Endothelial cell of coronary artery (primary cell): ENCODE data around the gene HSPA14. TPM values are rescaled to one million over a fixed set of nuclear protein-coding genes. Genes with fewer than 3 reads are reported as not detected.

ENCODE experiments used
- total RNA-seq: library from RNA; depleted of rRNA; stranded (reverse); fragments of >200 nt; gene quantifications from 2 replicates; pipeline ENCODE4 v1.2.3, GENCODE V29; 2014

HSPA14 gene
- 10.2 and 15.2 TPM in 2 replicates for total RNA-seq

GRCh38 chr10:14837757-14838581, at the start of gene HSPA14, which contains the start of the genes CDNF and MSANTD7:
Gene HSPA14 (plus strand): TSS chr10:14838306. CDS start chr10:14838403, 97 bp downstream.
Gene CDNF (minus strand): TSS chr10:14838037. CDS start chr10:14837946, 91 bp downstream.
Gene MSANTD7 (plus strand): TSS chr10:14838306. CDS start chr10:14842285, 3,979 bp downstream.

DNA sequence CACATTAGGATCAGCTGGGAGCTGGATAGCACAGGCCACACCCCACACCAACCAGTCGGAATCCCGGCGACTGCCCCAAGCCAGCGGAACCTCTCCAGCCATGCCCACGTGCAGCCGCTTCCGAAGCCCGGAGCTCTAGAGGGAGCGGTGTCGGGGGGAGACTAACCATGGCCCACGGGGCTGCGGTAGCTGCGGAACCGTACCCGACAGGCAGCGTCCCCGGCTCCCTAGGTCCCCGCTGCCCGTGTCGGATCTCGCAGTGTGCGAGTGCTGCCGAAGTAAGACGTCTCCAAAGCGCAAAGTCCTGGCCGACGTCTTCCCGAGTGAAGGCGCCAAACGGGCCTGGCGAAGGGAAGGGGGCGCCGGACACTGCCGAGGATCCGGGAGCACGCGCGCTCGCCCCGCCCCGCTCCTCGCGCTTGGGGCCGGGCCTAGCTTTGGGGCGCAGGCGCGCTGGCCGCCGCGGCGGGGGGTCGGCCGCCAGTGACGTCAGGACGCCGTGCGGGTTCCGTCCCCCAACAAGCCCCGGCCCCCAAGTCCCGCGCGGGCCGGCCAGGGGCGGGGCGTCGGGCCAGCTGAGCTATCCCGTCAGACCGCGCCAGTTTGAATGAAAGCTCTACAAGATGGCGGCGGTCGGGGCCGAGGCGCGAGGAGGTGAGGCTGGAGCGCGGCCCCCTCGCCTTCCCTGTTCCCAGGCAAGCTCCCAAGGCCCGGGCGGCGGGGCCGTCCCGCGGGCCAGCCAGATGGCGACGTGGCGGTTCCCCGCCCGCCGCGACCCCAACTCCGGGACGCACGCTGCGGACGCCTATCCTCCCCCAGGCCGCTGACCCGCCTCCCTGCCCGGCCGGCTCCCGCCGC, 40.4 kb downstream of the HSPA14 start, which contains the start of gene SUV39H2:
SUV39H2 (plus strand) TSS at position 601 of the 858 bp plus-strand sequence; CDS start at position 624, 23 bp downstream.

Other genes with a start within 250 kb of the HSPA14 start
- gene FAM107B, start 63.4 kb upstream of the HSPA14 start, total RNA-seq = 73.5 and 110 TPM in 2 replicates
- 0.36 and 0.47 TPM in 2 replicates for gene CDNF, start 269 bp upstream of the HSPA14 start, total RNA-seq
- 17.9 and 20.1 TPM in 2 replicates for gene MSANTD7, start within 50 bp of the HSPA14 start, total RNA-seq
- 14.1 and 15.7 TPM in 2 replicates for gene SUV39H2, start 40.6 kb downstream of the HSPA14 start, total RNA-seq
- gene DCLRE1C, start 115.8 kb downstream of the HSPA14 start, total RNA-seq = 5.7 and 8.3 TPM in 2 replicates
- gene MEIG1, start 121.1 kb downstream of the HSPA14 start, total RNA-seq = not detected in 2 replicates
- 0.09 and 5.4 TPM in 2 replicates for gene OLAH, start 205.6 kb downstream of the HSPA14 start, total RNA-seq